Heart left ventricle (tissue), 13 donors: Measurements from ENCODE around the gene GMPS.

ENCODE experiments used
- CTCF ChIP-seq, 12 donors: fragments of 200-600 bp; sonication (generic) in 4 of 12; IDR thresholded peaks; one replicate each; pipeline versions ENCODE4 v1.5.0 to v1.8.0; 2018 to 2022; ENCODE audit warnings: antibody characterized with exemption in 12 of 12, mild to moderate bottlenecking in 5 of 12
- POLR2A ChIP-seq, 2 donors: fragments of 450-650 bp; IDR thresholded peaks; one replicate each; pipeline ENCODE4 v1.6.1; 2017; ENCODE audit warnings: antibody characterized with exemption in 2 of 2, mild to moderate bottlenecking in 2 of 2, moderate library complexity in 2 of 2
- donor health status: ischemic (EF 13 %, LVEDD 7.1; RV severe dilation, severe dysfunction).
- donor health status: DM: no; HTN: yes; CAD: no.
- donor health status: DM: no; HTN: no; CAD: no.
- donor health status: ischemic (EF 25% LVEDD 6.9; RV normal size, moderate dysfunction).
- donor health status: ischemic (EF 25% LVEDD 5.7; RV mildly dilated, moderate dysfunction).
- donor health status: ischemic (EF 35%, LVEDD 5.7; RV mildly dilated, moderate dysfunction).
- donor health status: nonischemic (EF 11% LVEDD 7.7; RV severe dilation, severe dysfunction).
- donor health status: DM: yes; HTN: yes; CAD: no.
- donor health status: PGD.
- donor health status: ischemic (EF 29% LVEDD 5.4; RV normal size, mild dysfunction).
- donor health status: nonischemic (EF 23%, LVEDD 6.1; RV moderate dilation, normal function).

GRCh38 chr3:155889952-155890351 is 19.5 kb downstream of the GMPS start:
- TF ChIP-seq CTCF (IDR thresholded peaks at IDR 0.05) (no peak), POLR2A (IDR thresholded peaks at IDR 0.05) (no peak)
